HG02678 (cell line): ENCODE results near the gene DOCK2.

Source experiments
- ATAC-seq: cut with Tn5 transposase; IDR thresholded peaks from one replicate; pipeline ENCODE4 v1.9.1; 2021; ENCODE audit warnings: mild to moderate bottlenecking, moderate library complexity; ENCODE audit not compliant: unreplicated experiment

DOCK2 gene

DNA sequence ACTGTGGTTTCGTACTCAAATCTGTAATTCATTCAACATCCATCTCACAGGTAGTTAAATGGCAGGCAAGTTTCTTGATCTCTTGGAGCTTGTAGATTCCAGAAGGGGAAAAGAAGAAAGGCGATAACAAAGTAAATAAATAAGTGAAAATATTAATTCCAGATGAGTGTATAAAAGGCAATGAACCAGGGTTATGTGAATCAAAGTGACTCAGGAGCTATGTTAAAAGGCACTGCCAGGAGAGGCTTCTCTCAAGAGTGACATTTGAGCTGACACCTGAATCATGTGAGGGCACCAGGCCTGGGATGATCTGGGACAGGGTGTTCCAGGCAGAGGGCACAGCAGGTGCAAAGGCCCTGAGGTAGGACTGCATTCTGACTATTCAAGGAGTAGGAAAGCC is 45.0 kb downstream of the DOCK2 start:
- ATAC-seq = no peak

DNA sequence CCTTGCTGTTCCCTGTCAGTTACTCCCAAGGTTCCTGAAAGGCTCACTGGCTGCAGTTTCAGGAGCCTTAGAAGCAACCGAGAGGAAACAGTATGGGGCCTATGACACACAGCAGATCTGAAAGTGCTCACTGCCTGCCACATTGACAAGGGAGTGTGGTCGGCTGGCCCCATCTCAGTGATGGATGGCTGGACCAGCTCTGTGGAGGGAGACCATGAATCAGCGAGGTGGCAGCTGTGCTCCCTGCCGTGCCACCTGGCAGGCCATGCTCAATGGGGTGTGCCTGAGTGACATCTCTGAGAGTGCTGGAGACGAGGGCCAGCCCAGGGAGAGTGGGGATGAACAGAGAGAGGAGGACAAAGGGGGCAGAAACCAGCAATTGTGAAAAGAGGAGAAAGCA is 49.1 kb downstream of the DOCK2 start:
- ATAC-seq = peak; percentile 82

DNA sequence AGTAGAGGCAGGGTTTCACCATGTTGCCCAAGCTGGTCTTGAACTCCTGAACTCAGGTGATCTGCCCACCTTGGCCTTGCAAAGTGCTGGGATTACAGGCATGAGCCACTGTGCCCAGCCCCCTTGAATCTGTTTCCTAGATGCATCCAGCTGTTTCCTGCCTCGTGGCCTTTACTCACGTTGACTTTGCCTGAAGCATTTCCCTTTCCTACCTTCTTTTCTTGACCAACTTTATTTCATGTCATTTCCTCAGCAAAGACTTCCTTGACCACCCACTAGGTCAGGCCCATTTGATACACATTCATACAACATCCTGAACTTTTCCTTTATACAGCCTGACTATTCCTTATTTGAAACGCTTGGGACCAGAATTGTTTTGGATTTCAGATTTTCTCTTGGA is 51.0 kb downstream of the DOCK2 start:
- no peak for ATAC-seq

DNA sequence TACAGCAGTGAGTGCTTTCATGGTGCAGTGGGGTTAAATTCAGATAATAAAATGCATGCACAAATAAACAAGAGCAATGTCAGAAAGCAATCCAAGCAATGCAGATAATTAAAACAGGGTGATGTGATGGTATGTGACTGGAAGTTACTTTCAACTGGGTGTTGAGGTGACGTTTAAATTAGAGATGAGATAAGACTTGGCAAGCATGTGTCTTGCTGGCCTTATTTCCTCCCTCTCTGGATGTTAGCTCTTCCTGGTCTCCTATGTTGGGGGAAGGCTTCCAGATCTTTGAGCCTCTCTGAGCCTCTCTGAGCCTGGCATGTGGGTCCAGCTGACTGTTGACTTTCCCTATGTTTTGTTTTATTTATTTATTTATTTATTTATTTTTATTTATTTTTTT is 54.4 kb downstream of the DOCK2 start:
- ATAC-seq = no peak

DNA sequence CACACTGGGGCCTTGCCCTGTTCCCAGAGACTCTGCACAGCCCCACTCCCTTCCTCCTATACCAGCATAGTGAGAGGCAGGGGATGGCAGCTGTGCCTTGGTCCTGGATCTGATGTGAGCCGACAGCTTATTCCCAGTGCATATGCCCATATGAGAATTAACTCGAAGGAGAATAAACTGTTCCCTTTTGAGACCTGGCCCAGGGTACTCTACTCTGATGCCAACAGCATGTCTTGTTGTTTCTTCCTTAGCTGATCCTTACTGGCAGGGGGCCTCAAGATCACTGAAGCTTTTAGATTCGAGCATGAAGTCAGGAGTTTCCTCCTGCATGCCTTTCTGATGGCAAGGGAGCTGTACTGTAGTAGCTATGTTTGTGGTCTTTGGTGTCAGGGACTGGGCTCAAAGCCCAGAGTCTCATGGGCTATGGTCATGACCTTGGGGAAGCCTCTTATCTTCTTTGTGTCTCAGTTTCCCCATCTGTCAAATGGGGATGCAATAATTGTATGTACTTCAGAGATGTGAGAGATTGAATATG is 57.1 kb downstream of the DOCK2 start:
- no peak for ATAC-seq

DNA sequence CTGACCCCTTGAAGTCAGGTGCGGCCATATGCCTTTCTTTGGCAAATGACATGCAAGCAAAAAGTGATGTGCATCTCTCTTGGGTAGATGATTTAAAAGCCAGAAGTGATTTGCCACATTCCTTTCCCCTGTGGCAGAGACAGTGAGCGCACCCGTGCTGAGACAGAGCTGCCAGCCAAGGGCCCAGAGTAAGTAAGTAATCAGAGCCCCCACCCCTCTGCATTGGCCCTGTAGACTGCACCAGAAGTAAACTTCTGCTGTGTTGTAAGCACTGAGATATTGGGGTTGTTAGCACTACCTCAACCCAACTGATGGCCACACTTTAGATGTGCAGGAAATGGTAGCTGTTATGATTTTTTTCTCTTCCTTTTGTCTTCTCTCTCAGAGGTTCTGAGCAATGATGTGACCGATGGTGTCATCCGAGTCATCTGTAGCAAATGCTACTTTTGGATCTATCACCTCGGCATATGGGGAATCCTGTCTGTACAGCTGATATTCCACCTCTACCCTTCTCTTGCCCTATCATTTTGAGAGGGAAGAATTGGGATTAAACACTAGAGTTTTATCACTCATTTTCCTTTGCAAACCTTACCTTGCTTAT is 58.0 kb downstream of the DOCK2 start:
- ATAC-seq = no peak

DNA sequence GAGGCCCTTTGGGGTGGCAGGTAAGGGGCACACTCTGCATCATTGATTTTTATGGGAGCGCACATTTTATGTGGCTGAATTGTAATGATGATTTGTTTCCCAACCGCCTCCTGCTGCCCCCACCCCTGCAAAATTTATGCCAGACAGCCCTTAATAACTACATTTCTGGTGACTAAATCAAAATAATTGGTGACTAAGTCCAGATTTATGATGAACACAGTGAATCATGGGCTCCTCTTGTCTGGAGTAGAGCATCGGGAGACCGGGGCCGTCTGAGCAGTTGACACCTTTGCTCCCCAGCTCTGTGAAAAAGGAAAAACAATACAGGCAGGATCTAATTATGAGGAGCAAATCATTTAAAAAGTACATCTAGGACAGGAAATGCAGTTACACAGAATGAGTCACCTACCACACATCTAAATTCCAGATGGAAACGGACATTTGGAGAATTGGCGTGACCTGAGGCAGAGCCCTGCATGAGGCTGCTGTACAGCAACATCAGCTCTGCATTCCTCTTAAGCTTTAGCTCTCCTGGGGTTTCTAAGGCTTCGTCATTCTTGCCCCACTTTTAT is 58.9 kb downstream of the DOCK2 start:
- ATAC-seq = no peak

DNA sequence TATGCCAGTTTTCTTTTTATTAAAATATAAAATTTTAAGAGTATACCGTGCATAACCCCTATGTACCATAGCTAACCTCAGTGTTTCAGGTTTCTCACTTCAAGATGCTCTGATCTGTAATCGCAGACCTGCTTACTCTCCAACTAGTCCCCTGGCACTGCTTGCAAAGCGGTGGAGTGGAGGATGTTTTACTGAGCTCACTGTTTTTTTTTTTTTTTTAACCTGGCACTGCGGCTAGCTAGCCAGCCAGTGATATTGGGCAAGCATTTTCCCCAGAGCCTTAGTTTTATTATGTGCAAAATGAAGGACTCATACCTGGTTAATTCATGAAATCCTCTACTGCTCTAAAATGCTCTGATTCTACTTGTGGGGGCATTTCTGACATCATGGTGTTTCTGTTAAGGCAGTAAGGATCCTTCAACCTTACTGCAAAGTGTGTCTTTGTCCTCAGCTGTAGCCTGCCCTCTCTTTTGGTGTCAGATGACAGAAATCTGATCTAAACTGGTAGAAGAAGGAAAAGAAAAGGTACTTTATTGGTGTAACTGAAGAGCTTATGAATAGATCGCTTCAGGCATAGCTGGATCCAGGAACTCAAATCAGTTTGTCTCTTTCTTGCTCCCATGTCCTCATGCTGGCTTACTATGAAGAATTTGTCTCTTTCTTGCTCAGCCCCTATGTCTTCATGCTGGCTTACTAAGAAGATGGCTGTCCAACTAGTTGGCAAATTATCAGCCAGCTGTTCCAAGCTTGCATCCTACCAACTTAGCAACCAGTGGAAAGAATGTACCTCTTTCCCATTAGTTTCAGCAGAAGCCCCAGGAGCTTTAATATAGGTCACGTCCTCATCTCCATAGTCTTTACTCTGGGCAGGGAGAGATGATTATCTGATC is 59.8 kb downstream of the DOCK2 start:
- ATAC-seq = no peak

DNA sequence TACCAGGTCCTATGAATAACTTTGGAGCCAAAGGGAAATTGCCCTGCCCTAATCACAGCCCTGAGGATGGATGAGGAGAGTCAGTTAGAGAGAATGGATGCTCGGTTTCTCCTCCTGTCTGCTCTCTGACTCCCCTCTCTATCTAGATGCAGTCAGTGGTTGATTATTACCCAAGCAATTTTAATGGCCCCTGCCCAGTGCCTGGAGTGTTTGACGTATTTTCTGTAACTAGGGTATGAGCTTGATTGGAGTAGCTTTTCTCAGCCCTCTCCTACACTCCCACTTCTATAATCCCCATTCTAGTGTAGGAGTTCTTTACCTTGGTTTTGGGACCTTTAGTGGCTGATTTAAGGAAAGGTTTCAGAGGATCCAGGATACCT is 60.4 kb downstream of the DOCK2 start:
- no peak for ATAC-seq

DNA sequence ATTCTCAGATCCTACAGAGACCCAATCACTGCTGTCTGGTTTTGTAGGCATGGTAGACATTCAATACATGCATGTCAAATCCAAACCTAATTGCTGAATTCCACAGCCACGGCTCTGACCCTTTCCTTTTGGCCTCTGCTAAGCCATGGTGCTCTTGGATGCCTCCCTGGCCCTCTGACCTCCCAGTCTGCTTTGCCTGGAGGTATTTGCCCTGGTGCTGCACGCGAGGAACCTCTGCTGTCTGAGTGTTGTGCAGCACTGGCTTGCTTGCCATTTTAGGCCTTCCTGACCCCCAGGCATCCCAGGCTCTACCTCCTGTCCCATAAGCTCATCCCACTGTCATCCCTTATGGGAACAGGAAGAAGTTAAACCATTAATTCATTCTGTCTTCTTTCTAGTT is 60.9 kb downstream of the DOCK2 start:
- no peak for ATAC-seq

DNA sequence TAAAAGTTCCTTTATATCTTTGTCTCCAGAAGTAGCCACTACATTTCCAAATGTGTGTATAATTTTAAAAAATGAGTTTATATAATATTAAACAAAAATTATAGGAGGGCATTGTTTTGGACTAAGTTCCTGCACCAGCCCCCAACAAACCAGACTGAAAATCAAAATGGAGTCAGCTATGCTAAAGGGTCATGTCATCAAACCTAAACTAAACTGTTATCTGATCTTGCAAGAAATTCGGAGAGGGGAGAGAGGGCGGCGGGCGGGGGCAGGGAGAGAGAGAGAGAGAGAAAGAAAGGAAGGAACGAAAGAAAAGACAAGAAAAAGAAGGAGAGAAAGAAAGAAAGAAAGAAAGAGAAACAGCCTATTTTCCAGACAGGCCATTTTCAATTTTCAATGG is 63.5 kb downstream of the DOCK2 start:
- no peak for ATAC-seq

DNA sequence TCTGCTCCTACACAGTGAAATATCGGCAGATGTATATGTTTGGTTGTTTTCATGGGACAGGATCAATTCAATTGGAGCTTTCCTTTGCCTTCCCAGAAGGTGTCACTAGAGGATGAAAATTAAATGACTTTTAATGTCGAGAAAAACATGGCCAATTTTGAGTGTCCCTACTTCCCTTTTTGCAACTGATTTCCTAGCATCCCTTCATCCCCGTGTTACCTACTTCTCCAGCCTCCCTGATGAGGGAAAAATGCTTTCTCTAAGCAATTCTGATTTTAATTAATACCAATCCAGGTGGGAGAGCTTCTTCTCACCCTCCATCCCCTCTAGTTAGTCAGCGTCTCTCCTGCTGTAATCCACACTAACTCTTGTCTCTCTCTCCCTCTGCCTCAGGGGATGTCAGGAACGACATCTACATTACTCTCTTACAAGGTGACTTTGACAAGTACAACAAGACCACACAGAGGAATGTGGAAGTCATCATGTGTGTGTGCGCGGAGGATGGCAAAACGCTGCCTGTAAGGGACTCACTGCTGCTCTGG is 64.9 kb downstream of the DOCK2 start:
- ATAC-seq = no peak

DNA sequence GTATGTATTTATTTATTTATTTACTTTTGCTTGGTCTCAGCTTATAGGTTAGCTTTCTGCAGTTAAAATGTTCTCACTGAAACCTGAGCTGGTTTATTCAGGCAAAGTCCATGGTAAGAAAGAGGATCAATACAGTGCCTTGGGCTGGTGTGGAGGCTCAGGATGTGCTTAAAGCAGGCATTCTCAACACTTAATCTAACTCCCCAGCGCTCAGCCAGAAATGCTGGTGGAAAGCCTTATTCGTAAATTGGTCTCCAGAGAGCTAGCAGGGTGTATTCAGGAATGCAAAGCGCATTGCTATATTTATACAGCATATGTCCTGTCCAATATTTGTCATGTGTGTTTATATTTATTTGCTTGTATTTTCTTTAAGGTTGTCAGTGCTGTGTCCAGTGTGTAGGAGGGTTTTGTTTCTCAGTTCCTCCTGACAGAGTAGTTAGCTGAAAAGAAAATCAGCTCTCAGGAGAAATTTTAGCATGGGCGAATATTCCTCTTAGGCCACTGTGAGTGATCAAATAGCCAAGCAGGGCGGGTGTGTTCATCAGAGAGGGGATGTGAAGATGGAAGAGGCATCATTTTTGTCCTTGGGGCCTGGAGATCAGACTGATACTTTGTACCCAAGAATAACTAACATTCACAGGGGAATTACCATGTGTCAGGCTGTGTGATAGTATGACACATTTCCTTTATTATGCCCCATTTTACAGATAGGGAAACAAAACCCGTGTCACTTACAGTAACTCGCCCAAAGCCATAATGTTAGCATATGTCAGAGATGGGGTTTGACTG is 65.8 kb downstream of the DOCK2 start:
- ATAC-seq = peak; percentile 78

DNA sequence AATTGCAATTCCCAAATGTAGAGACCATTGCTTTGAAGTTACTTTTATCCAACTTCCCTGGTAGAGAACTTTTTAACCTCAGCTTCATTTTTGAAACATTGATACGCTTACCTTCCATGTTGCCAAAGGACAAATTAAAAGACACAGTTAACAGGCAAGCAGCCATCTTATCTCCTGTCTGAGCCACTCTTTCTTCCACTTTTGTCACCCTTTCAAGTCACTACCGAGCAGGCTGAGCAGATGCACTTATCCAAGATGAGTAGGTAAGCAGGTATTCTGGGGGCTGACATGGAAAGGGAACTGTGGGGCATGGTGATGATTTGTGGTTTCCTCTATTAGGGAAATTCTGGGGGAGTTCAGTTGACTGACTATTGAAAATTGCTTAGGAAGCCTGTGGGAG is 66.7 kb downstream of the DOCK2 start:
- ATAC-seq = no peak

DNA sequence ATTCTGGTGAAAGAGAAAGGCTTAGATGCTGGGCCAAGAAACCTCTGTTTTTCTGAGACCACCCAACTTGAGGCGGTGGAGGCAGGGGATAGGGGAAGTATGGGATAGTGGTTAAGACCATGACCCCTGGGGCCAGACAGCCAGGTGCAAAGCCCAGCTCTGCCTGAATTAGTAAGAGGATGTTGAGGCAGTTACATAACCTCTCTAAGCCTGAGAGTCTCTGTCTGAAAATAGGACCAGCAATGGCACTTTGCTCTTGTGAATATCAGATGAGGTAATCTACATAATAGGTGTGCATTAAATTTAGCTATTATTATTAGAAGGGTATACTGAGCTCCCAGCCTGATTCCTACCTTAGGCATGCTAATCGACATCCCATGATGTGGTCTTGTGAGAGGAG is 68.2 kb downstream of the DOCK2 start:
- no peak for ATAC-seq

DNA sequence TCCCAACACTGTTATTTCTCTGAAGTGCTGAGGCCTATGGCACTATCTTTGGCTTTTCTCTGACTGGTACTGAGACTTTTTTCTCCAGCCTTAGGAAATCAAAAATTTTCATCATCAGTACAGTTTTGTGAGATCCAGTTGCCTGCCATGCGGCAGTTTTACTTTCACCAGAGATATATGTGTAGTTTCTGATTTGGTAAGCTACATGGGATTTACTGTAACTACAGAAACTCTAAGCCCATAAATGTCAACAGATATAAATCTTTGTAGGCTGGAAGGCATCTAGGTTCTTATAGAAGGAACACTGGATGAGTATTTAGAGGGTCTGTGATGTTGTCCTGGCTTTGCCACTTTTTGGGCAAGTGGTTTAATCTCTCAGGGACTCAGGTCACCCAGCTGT is 69.0 kb downstream of the DOCK2 start:
- ATAC-seq = no peak

DNA sequence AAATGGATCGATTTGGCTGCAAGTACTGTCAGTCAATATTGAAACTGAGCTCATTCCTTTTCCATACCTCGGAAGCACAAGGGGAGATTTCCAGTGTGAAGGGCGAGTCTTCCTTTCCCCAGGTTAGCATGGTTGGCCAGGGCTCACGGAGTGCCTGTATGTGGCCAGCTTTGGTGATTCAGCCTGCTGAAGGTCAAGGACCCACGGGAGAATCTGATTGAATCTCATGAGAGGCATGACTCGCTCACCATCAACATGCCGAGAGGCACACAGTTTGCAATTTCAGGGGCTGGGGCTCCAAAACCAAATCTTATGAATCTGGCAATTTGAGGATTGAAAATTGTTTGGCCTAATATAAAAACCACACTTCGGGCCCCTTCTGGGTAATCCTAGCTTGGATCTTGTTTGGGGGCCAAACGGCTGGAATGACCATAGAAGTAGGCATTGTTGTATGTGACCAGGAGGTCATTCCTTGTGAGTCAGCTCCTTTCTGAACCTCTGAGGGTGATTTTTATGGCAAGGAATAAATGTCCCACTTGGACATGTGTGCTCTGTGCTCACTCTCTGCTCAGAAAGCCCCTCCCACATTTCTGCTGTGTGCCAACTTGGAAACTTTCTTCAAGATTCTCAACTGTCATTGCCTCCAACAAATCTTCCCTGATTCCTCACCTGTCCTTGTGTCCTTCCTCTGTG is 69.8 kb downstream of the DOCK2 start:
- no peak for ATAC-seq

DNA sequence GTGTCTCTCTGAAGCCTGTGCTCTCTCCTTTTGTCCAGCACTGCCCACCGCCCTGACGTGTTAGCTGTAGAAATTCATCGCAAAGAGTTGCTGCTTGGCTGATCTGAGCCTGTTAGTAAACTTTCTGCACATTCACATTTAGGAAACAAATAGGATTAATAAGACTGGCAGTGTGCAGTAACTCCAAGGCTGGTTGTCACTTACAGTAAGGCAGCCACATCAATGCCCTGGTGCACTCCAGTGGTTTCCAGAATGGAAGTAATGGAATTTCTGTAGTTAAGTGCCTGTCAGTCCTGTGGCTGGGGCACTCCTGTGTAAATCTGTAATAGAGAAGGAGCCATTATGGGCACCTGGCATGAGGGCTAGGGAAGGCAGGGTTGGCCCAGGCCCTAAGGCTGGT is 70.6 kb downstream of the DOCK2 start:
- no peak for ATAC-seq

DNA sequence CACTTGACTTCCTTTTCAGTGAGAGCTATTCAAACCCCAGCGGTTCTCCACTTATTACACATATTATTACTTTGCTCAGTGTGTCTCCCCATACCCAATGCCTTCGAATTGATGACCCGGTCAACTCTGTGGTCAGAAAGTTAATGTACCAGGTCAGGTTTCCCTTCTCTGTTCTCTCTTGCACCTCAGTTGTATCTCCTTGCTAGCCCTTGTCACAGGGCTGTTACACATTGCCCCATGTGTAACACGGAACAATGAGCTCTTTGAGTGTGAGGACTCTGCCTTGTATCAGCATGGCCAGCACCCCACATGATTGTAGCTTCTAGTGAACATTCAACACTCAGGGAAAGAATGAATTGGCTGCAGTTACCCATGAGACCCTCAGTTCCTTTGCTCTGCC is 73.6 kb downstream of the DOCK2 start:
- ATAC-seq = no peak

DNA sequence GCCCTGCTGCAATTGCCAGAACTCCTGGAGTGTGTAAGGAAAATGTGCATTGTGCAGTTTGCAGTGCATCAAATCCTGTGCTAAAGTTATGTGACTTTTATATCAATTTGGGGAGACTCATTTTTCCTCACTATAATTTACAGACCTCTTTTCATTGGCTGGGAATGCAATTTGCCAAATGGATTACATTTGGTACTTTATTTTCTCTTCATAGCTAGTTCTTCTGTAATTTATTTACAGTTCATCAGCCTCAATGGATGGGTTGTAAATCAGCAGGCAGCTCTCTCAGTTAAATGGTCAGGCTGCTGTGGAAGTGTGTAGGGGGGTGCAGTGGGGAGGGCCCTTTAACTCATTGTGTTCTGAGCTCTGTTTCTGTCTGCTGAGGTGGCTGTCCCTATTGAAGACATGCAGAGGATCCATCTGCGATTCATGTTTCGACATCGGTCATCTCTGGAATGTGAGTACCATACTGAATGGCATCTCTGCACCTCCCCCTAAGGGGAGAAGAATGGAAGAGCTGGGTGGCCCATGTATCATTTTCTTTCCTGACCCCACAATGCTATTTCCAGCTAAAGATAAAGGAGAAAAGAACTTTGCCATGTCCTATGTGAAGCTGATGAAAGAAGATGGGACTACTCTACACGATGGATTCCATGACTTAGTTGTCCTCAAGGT is 74.6 kb downstream of the DOCK2 start:
- no peak for ATAC-seq
